ENCODE results near the gene CLEC4M.
"Not testable (repeated sequence)": the region's sequence is repeated elsewhere in the genome, so short reads cannot be mapped to it uniquely, and the experiment has no call there.

The CLEC4M gene

DNA sequence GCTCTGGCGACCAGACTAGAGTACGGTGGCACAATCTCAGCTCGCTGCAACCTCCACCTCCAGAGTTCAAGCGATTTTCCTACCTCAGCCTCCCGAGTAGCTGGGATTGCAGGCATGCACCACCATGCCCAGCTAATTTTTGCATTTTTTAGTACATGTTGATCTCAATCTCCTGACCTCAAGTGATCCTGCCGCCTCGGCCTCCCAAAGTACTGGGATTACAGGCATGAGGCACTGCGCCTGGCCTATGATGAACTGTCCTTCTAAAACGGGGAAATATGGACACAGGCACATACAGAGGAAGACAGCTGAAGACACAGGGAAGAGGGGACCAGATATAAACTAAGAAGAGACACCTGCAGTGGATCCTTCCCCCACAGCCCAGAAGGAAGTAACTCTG is 12.7 kb downstream of the CLEC4M start:
- DNase-seq: no peak

DNA sequence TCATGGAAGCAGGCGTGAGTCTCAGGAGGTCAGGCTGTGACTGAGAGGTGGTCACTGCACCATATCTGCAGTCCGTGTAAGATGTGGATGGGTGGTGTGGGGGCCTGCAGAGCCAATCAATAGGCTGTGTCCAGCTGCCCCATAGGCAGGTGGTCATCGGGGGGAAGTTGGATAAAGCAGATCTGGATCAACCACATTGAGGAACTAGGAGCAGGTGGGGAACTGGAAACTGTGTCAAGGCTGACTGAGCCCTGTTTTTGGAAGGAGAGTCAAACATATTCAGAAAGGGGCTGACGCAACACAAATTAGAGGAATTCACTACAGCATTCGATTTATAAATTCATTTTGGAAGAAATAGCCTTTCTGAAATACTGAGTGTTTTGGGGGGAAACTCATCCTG is 15.0 kb downstream of the CLEC4M start:
- peak; percentile 47 to 68 (median 64) for DNase-seq

DNA sequence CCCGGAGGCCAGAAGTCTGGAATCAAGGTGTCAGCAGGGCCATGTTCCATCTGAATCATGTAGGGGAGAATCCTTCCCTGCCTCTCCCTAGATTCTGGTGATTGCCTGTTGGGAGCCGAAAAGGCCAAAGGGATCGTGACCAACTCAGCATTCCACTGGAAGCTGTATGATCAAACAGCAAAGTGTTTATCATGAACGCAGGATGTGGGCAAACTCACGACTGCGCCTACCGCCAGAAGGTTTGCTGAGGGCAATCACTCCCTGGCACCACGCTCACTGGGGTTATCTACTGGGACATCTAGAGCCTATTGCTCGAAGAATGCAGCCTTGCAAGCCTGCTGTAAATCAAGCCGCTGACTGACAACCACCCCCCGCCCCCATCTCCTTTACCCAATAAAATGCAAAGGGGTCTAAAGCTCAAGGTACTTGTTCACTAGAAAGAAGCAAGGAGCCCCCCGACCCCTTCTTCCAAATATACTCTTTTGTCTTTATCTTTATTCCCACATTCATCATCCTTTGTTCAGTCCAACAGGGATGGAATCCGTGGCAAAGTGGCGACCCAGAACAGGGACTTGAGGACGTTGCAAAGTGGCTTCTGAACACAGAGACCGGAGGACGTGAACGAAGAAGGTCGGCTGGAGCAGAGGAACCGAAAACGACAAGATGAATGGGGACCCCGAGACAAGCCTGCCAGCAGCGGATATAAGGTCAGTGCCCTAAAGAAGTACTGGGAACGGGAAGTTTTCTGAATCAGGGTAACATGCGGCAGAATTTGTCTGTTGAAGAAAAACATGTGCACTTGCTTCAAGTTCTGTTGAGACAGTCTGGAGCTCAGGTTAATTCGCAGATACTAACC is 16.8 kb downstream of the CLEC4M start:
- DNase-seq: no peak

DNA sequence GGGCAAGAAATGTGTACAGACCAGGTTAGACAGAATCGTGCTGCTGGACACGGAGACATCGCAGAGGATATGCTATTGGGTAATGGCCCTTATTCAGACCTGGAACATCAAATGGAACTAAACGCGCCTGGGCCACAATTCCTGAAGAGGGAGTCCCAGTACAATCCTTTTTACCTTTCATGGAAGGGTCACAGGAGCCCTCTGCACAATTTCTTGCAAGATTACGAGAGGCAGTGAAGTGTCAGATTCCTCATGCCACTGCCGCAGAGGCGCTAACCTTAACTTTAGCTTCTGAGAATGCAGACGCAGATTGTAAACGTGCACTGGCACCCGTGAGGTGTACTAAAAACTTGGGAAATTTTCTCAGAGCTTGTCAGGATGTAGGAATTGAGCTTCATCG is 18.1 kb downstream of the CLEC4M start:
- DNase-seq: no peak

DNA sequence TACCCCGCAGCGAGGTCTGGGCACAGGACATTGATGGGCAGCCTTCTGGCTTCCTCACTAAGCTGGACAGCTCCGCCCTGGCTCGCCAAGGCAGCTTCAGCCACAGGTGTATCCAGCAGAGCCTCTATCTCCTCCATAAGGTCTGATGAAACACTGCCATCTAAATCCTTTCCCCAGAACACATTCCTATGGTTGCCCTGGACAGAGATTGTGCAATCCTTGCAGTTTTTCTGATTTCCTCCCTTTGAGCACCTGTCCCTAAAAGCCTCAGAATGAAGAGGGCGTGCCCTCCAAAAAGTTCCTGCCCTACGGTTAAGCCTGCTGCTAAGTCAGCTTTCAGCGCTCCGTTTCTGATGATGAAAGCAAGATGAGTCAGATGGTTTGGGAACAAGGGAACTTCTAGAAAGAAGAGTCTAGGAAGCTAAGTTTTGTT is 21.0 kb downstream of the CLEC4M start:
- DNase-seq: peak; percentile 61 to 84 (median 70)

DNA sequence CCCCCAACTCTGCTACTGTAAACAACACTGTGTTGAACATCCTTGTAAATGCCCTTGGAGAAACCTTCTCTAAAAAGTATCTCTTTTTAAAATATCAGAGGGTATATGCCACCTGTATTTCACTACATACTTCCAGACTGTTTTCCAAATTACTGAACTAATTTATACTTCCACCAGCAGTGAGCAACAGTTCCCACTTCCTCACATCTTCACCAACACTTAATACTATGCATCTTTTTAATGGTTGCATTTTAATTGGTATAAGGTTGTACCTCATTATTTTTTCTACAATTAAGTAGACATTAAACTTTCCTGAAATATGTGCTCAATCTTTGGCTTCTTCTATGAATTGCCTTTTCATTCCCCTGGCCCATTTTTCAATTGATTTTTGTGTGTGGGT is 21.8 kb downstream of the CLEC4M start:
- DNase-seq: no peak

DNA sequence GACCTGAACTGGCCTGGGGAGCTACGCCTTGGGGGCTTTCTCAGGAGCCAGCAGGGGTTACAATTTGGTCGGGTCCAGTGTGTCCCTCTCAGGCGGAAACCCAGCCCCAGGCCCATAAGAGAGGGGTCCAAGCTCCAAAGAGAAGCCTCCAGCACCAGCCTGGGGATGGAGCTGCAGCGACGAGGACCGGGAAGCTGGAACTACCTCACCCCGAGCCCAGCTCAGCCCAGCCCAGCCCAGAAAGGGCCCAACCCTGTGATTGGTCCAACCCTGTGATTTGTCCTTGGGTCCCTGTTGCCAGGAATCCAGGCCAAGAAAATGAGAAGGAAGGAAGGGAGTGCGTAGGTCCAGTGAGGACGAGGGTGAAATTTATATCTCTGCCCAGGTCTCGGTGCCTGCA is 24.1 kb downstream of the CLEC4M start:
- peak in 1 of 4 experiments; percentile 27 for DNase-seq

DNA sequence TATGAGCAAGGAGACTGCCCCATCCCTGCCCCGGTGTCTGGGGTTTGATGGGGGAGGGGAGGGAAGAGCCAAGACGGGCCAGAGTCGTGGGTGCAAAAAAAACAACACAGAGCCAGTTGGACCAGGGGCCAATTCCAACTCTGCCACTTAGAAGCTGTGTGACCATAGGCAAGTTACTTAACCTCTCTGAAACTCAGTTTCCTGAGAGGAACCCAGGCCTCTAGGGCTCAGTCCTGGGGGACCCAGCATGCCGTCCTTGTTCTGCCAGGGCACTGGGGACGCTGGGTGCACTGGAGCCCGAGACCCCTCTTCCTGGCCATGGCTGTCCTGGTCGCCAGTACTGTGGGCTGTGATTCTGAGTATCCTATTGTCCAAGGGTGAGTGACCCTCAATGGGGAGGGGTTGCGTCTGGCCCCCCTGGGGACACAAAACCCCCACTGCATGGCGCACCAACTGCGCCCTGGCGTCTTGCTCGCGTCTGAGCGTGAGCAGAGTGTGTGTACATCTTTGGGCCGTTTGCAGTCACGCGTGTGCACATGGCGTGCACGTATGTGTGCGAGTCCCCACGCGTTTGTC is 24.6 kb downstream of the CLEC4M start:
- DNase-seq: no peak

DNA sequence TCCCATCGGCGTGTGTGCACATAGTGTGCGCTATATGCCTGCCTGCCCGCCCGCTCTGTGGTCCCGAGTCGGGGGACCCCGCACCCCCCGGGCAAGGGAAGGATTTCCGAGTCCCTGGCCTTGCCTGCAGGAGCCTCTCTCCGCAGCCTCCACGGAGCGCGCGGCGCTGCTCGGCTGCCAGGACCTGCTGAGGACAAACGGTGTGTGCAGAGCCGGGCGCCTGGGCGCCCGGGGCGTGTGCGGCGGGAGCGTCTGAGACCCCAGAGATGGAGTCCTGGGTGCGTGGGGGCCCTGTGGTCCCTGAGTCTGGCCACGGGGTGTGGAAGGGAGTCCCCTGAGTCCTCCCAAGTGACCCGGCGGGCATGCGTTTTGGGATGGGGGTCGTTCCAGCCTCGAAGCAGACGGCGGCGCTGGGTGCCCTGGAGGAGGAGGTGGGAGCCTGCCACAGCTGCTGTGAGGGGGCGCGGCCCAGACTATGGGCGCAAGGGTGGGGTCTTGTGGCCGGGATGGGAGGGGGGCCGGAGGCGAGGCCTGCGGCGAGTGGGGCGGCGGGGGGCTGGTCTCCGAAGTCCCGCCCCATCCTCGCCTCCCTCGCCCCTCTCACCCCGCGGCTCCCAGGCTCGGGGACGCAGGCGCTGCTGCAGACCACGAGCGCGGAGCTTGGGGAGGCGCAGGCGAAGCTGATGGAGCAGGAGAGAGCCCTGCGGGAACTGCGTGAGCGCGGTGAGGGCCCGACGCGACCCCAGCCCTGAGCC is 25.3 kb downstream of the CLEC4M start:
- peak in 2 of 4 experiments; percentile 25 to 29 for DNase-seq

DNA sequence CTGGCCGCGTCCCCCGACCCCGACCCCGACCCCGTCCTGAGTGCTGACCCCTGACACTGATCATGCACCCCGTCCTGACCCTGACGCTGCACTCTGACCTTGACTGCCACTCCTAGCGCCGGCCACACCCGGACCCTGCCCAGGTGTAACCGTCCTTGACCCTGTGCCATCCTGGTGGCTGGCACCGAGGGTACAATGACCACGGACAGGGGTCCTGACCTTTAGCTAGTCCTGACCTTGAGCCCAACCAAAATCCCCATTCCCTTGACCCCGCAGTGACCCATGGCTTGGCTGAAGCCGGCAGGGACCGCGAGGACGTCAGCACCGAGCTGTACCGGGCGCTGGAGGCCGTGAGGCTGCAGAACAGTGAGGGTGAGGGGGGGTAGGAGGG is 25.9 kb downstream of the CLEC4M start:
- DNase-seq: no peak

DNA sequence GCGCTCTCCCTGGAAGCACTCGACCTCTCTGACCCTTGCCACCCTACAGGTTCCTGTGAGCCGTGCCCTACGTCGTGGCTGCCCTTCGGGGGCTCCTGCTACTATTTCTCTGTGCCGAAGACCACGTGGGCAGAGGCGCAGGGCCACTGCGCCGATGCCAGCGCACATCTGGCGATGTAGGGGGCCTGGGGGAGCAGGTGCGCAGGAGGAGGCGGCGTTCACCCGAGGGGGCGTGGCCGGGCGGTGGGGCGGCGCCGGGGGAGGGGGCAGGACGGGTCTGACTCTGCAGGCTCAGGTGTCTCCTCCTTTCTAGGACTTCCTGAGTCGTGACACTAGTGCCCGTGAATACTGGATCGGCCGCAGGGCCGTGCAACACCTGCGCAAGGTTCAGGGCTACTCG is 26.4 kb downstream of the CLEC4M start:
- DNase-seq: no peak

DNA sequence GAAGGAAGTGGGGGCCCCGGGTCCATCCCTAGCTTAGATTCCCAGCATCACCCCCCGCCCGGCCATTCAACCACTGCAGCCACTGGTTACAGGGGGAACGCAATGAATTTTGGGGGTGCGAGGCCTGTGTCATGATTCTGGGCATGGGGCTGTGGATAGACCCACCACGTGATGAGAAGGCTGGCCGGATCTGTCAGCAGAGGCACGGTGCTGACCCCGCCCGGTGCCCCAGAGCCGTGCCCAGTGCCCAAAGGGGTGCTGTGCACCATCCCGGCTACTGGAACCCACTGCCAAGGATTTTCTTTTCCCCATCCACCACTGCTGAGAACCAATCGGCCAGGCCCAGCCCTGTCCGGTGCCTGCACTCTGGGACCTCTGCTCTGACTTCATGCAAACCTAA is 27.4 kb downstream of the CLEC4M start:
- DNase-seq: no peak

DNA sequence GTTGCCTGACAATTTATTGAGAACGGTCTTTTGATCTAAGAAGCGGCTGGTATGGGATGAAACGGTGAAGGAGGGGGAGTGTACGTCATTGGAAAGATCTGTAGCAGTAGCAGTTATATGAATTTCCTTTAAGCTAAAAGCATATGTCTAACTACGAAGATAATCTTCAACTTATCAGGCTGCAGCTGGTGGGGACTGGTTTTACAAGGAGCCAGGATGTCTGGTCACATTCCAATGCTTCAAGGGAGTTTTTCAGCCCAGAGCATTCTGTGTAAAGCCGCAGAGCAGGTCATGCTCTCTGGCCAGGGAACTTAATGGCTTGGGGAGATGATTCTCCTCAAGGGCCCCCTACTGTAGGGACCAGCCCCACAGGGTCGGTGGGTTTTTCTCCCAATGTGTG is 29.2 kb downstream of the CLEC4M start:
- no peak for DNase-seq

DNA sequence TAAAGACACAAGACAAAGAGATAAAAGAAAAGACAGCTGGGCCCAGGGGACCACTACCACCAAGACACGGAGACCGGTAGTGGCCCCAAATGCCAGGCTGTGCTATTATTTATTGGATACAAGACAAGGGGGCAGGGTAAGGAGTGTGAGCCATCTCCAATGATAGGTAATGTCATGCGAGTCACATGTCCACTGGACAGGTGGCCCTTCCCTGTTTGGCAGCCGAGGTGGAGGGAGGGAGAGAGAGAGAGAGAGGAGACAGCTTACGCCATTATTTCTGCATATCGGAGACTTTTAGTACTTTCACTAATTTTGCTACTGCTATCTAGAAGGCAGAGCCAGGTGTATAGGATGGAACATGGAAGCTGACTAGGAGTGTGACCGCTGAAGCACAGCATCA is 29.7 kb downstream of the CLEC4M start:
- not testable (repeated sequence) for DNase-seq

DNA sequence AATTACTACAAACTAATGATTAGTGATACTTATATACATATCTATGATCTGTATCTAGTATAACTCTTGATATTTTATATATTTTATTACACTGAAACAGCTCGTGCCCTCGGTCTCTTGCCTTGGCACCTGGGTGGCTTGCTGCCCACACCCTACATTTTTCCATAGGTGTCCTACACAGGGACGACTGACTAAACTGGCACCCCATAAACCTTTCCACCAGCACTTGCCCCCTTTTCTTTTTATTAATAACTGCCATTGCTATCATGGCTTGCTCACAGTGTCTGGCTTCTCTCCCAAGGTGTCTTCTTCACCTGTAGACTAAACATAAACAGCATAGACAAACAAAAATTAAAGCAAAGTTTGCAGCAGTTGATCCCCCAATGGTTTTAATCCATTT is 30.4 kb downstream of the CLEC4M start:
- no peak for DNase-seq

DNA sequence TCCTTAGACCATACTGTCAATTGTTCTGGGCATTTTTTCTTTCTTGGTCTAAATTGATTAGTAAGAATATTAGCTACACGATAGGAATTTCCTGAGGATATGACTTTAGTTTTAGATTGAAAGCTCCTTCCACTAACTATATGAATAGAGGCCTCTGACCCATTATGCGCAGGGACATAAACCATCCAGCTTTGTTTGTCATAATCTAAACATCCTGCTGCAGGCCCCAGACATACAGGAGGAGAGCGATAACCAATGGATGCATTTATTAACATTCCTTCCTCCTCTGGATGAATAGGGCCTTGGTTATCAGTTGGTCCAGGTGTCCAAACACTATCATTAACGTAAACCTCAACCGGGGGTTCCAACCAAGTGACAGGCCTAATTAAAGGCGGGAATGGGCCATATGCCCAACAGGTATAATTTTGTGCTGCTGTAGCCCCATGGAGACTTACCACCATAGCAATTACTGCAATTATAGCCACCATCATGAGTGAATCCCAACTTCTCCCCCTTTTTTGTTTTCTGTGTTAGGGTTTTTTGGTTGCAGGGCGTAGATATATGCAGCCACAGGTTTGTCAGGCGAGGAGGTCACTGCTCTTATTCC is 32.6 kb downstream of the CLEC4M start:
- no peak for DNase-seq

DNA sequence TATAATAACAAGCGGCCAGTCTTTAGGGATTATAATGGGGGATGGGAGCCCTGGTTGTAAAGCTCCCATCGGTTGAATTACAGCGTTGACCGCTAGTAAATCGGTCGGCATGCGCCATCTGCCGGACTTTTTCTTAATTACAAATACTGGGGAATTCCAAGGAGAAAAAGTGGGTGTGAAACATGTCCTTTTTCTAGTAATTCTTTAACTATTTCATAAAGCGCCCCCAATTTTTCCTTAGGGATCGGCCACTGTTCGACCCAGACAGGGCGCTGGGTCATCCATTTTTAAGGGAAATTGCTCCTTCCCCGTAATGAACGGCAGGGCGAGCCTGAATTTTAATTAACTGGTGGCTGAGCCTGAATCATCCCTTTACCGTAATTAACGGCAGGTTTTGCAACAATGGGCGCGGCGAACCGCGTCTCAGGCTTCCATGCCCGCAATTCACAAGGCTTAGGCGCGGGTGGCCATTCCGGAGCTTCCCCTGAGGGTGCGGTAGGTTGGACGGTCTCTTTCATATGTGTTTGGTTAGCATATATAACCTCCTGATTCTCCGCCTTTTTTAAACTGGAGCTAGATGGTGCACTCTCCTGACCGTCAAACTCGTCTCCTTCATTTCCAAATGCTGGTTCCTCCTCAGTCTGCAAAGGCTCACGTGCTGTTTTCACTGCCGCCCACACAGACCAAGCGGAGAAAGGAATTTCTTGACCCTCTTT is 36.8 kb downstream of the CLEC4M start:
- peak; percentile 86 to 95 (median 90) for DNase-seq

DNA sequence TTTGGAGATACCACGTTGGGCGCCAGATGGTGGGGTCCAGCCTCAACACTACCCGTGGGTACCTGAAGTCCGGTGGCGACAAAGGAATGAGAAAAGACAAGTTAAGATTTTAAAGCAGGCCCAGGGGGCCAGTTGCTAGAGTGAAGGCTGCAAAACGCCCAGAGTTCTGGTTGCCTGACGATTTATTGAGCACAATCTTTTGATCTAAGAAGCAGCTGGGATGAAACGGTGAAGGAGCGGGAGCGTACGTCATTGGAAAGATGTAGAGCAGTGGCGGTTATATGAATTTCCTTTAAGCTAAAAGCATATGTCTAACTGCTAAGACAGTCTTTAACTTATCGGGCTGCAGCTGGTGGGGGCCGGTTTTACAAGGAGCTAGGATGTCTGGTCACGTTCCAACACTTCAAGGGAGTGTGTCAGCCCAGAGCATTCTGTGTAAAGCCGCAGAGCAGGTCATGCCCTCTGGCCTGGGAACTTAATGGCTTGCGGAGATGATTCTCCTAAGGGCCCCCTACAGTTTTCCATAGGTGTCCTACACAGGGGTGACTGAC is 38.1 kb downstream of the CLEC4M start:
- DNase-seq: no peak

DNA sequence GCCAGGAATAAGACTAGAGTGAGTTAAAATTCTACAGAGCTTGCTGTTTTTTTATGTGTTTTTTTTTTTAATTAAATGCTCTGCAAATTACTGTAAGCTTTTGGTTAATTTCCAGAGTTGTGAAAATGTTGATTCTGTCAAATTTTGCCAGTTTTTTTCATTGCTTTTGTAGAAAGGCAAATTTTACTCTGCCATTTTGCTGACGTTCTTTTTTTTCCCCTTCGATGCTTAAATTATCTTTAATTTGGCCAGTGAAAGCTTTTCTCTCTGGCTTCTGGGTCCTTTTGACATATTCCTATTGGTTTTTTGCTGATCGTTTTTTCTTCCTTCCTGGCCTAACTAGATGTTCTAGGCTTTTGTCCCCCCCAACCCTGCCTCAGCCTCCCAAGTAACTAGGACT is 43.2 kb downstream of the CLEC4M start:
- DNase-seq: no peak

DNA sequence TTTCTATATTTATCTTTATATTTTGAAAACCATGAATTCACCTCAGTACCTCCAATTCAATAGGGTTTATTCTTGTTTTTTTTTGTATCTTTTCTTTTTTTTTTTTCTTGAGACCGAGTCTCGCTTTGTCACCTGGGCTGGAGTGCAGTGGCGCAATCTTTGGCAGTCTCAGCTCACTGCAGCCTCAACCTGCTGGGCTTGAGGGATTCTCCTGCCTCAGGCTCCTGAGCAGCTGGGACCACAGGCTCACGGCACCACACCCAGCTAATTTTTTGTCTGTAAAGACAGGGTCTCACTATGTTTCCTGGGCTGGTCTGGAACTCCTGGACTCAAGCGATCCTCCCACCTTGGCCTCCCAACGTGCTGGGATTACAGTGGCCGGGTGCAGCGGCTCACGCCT is 43.8 kb downstream of the CLEC4M start:
- DNase-seq: no peak

DNA sequence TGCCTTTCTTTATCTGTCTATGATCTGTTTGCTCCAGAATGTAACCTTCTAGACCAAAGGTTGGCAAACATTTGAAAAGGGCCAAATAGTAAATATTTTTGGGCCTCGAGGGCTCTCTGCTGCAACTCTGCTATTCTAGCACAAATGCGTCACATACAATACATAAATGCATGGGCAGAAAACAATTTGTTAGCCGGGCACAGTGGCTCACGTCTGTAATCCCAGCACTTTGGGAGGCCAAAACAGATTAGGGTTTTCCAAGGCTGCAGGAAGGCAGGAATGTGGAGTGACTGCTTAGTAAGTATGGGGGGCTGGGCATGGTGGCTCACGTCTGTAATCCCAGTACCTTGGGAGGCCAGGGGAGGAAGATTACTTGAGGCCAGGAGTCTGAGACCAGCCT is 45.1 kb downstream of the CLEC4M start:
- DNase-seq: no peak

DNA sequence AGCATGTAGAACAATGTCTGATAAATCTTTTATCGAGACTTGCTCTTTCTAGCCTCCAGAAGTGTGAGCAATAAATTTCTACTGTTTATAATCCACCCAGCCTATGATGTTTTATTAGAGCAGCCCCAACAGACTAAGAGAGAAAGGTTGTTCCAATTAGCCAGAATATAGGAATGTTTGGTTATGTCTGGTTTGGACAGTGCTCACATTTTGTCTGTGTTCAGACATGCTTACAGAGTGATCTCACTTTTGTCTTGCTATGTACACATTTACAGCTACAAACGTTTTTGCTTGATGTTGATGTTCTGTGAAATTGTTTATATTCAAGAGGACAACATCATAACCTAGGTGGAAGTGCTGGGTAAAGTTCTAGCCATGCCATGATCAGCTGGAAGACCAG is 48.9 kb downstream of the CLEC4M start:
- no peak for DNase-seq

Data from suppressor macrophage (primary cell).